Stimulated activated CD4-positive, alpha-beta T cell treated with anti-CD3 and anti-CD28 coated beads, Interleukin-4, amount 100 ng/mL, for 4 hours (primary cell): ENCODE measurements around the gene PCNT.
"Not testable (repeated sequence)": the region's sequence is repeated elsewhere in the genome, so short reads cannot be mapped to it uniquely, and the experiment has no call there.

Experiments
- DNase-seq, 2 experiments: peaks; one replicate each; pipeline ENCODE4 v3.0.0-alpha.2; 2020

PCNT gene

DNA sequence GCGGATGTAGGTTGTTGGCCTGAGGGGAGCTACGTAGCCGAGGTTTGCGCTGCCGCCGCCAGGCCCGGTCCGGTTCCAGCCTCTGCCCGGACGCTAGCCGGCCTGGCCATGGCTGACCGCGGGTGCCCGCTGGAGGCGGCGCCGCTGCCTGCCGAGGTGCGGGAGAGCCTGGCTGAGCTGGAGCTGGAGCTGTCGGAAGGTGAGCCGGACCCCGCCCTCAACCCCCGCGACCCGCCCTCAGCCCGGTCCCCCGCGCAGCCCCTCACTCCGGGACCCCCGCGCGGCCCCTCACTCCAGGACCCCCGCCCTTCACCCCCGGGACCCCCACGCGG, 135.0 kb downstream of the PCNT start:
- DNase-seq = no peak

DNA sequence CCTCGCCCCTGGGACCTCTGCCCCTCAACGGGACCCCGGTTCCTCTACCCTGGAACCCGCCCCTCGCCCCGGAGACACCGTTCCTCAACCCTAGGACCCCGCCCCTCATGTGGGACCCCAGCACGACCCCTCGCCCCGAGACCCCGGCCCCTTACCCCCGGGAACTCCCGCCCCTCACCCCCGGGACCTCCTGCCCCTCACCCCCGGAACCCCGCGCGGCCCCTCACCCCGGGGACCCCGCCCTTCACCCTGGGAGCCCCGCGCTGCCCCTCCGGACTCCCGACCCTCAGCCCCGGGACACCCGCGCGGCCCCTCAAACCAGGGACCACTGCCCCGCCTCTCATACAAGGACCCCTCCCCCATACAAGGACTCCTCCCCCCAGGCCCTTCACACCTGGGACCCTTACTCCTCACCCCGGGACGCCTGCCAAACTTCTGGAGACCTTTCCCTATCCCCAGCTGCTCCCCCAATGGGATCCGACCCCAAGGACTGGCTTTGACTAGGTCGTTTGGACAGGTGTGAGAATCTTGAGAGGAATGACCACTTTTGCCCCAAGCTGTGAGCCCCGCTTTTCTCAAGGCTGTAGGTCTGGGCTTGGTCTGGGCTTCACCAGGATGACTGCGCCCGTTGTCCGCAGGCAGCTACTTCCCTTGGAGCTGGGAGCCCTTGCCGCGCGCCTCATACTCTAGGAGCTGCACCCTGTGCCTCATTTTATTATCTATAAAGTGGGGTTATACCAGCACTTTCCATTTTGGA, 135.6 kb downstream of the PCNT start:
- no peak for DNase-seq

DNA sequence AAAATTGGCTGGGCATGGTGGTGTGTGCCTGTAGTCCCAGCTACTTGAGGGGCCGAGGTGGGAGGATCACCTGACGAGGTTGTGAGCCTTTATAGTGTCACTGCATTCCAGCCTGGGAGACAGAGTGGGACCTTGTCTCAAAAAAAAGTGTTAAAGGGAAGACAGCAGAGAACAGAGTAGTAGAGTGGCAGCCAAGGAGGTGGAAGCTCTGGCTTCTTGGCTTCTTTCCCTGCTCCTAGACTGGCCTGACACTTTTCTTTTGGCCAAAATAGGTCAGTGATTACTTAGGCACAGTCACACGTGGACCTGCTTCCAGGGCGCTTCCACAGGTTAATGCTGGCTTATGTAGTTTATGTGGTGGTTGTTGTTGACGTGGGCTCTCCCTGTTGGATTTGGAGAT, 138.0 kb downstream of the PCNT start:
- no peak for DNase-seq

DNA sequence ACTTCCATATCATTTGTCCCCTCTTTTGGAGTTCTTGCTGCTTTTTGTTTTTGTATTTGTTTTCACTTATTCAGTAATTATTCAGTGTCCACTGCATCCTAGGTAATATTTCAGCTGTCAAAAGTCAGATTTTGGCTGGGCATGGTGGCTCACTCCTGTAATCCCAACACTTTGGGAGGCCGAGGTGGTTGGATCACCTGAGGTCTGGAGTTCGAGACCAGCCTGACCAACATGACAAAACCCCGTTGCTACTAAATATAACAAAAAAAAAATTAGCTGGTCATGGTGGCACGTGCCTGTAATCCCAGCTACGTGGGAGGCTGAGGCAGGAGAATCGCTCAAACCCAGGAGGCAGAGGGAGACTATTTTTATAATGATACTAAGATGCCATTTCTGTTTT, 141.2 kb downstream of the PCNT start:
- not testable (repeated sequence) for DNase-seq

DNA sequence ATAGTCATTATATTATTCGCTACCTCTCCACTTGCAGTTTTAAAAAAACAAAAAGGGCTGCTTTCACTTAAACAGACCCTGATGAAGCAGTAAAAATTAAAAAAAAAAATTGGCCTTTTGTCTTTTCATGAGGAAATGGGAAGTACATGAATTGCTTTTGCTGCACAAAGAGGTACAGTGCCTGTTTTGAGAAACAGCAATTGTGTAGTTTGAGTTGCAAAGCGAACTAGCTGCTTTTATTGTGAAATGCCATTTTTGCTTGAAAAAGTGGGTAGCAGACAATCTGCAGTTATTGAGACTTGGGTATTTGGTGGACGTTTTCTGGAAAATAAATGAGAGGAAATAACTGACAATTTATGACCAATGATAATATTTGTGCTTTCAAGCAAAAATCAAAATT, 141.7 kb downstream of the PCNT start:
- DNase-seq = no peak

DNA sequence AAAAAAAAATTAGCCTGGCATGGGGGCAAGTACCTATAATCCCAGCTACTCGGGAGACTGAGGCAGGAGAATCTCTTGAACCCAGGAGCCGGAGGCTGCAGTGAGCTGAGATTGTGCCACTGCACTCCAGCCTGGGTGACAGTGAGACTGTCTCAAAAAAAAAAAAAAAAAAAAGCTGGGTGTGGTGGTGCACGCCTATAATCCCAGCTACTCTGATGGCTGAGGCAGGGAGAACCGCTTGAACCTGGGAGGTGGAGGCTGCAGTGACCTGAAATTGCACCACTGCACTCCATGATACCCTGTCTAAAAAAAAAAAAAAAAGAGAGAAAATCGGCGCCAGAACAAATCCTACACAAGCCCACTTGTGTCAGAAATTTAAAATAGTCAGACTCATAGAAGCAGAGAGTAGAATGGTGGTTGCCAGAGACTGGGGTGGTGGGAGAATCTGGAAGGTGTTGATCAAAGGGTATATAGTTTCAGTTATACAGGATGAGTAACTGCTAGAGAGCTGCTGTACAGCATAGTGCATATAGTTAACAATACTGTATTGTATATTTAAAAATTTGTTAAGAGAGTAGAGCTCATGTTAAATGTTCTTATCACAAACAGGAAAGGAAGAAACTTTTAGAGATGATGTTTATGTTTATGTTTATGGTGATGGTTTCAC, 144.3 kb downstream of the PCNT start:
- DNase-seq = no peak

DNA sequence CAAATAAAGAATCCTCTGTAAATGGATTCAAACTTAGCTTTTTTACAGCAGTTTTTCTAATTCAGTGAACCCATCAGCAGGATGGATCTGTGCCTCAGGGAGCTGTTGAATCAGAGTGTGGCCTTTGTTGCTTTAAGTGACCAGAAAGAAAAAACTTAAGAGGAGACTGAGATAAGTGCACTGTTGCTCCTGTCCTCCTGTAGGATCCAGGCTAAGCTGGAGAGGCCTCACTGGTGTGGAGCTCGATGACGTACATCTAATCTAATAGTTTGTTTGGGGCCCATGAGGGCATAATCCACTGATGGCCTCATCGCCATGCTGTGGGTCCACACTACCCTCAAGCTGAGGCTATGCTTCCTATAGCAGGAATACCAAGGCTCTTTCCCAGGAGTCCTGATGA, 145.3 kb downstream of the PCNT start:
- no peak for DNase-seq

DNA sequence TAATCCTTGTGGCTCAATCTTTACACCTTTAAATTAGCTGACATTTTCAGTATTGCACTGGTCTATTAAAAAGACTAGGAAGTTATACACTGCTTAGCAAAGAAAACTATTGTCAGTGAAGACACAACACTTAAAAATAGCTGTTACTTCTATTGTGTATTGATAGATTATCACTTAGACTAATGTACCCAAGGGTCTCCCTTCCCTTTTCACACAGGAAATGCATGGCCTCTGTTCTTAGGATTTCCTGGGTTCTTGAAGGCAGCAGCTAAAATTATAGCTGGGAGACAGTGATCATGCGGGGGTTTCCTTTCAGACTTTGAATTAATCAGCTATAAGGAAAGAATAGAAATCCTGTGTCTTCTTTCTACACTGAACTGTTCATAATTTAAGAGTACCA, 147.6 kb downstream of the PCNT start:
- DNase-seq = no peak

DNA sequence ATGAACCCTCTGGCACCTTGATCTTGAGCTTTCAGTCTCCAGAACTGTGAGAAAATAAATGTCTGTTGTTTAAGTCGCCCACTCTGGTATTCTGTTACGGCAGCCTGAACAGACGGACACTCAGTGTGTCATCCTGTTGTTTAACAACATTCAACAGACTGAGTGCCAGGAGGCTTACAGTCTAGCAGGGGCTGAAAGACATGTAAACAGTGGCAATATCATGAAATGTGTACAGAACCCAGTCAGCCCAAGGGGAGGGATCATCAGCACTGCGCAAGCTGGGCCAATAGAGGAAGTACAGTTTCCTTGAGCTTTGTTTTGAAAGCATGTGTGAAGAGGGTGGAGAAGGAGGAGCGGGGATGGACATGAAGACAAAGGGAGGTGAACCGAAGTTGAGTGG, 148.3 kb downstream of the PCNT start:
- DNase-seq = no peak

DNA sequence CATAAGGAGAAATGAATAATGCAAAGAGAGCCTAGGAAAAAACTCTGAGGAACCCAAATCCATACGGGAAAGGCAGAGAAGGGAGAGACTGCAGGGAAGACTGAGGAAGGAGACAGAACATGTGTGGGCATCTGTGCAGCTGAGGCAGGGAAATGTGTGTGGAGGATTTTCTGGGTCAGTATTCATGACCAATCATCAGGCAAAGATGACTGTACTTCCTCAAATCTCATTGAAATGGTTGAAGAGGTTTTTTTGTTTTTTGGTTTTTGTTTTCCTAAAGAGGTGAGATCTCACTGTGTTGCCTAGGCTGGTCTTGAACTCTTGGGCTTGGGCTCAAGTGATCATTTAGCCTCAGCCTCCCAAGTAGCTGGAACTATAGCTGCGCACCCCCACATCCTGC, 150.4 kb downstream of the PCNT start:
- no peak for DNase-seq

DNA sequence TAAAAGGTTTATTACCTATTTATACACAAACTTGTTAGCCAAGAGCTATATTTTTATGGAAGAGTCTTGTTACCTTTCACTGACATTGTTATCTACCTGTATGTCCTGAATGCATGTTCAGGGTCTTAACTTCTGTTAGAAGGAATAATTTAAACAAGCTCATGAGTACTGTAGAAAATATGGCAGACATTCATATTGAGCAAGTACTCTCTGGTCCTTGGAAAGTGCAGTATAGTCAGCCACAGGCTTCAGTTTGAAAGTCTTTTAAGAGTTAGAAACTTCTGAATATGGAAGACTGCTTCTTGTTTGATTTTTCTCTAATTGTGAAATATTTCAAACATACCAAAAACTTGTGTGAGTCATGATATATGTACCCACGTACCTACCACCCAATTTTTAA, 151.3 kb downstream of the PCNT start:
- DNase-seq = no peak

DNA sequence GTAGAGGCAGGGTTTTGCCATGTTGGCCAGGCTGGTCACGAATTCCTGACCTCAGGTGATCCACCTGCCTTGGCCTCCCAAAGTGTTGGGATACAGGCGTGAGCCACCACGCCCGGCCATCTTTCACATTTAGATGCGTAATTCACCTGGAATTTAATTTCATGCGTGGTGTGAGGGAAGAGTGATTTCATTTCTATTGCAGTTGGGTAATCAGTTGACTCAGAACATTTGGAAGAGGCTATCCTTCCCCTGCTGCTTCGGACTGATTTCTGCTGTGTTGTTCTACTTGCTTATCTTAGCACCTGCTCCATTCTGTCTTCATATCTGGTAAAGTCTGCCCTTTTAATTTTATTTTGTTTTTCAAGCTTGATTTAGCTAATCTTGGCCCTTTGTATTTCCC, 153.8 kb downstream of the PCNT start:
- DNase-seq = no peak

DNA sequence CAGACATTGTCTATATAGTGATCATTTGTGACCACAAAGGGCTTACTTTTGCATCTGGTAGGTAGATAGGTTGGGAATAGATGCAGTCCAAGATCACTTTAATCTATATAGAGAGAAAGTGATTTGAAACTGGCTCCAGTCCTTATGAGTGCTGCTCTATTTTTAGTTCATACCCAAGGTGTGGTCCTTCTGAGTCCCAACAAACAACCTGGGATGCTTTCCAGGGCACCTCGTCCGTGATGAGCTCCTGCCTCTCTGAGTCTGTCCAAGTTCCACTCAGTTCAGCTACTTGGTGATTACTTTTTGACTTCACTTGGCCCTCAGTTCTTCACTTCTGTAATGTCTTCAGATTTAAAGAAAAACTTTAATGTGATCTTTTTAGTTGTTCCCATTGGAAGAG, 155.0 kb downstream of the PCNT start:
- no peak for DNase-seq

DNA sequence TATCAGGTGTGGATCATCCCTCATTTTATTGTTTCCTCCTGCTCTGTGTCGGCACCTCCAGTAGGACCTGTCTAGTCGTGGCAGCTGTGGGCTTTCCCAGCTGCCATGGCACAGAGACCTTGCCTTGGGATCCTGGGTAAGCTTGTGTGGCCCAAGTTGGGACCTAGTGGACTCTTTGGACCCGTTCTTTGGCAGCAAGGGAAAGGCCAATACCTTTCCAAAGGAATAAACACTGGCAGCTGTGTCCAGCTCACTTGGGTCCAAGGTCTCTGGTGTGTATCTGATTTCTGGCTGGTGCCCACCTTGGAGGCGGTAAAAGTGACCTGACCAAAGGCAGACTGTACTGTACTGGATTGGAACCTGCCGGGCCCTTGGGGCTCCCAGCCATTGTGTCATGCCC, 156.5 kb downstream of the PCNT start:
- no peak for DNase-seq

DNA sequence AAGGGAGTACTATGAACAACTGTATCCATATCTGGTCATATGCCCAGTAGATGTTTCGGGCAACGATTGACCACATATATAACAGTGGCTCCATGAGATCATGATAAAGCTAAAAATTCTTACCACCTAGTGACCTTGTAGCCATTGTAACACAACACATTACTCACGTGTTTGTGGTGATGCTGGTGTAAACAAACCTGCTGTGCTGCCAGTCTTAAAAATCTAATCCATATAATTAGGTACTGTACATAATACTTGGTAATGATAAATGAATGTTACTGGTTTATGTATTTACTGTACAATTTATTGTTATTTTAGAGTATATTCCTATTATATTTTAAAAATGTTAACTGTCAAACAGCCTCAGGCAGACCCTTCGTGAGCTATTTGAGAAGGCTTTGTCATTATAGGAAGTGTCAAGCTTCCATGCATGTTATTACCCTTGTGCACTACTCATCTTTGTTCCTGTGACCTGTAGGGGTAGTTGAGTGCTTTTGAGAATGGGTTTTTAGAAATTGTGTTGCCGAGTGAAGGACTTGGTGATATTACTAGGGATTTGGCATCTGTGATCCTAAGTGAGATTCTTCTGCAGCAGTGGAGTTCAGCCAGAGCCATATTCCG, 158.4 kb downstream of the PCNT start:
- no peak for DNase-seq

DNA sequence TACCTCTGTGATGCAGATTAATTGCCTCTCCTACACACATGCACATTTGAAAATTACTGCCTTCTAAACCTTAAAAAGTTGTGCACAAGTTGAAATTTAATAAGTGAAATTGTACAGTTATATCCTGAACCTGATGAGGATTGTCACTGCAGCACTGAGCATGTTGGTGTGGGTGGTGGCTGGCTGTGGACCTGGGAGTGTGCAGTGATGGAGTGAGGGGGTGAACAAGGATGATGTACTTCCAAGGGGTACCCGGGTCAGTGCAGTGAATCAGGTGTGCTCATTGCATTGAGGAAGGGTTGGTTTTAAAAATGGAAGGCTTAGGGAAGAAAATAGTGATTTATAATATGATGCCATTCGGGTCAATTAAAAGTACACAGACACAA, 158.9 kb downstream of the PCNT start:
- no peak for DNase-seq

DNA sequence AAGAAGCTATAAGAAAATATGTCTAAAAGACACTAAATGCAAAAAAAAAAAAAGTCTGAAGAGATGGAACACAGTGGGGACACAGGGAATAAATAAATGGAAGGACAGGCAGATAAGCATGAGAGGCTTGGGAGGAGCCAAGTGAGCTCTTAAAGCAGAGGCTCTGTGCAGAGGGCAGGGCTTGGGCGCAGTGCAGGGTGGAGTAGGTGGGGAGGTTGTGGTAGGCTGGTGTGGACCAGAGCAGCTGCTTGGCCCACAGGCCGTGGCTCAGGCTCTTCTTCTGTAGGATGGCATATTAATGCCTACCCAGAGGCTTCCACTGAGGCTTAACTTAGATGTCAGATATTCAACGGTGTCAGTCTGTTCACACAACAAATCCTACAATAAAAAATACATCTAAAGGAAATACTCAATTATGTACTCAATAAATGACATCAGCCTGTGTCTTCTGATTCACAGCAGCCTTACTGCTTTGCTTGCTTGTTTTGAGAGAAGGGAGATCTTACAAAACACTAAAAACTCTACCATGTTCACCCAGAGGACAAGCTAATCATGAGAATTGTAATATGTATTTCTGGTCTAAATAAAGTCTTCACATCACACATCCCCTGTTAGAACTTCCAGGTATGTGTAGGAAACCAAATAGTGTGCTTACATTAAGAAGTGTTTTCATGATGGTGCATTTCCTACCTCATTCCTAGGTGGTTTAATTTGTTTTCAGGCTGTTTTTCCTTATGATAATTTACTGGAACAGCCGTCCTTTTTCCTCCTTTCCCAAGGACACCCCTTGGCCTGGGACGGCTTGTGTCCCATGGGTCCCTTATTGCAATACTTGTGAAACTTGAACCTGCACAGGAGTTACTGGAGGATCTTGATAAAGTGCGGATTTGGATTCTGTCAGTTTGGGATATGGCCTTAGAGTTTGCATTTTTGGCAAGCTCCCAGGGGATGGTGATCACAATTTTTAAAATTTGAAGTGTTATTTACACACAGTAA, 159.6 kb downstream of the PCNT start:
- no peak for DNase-seq

DNA sequence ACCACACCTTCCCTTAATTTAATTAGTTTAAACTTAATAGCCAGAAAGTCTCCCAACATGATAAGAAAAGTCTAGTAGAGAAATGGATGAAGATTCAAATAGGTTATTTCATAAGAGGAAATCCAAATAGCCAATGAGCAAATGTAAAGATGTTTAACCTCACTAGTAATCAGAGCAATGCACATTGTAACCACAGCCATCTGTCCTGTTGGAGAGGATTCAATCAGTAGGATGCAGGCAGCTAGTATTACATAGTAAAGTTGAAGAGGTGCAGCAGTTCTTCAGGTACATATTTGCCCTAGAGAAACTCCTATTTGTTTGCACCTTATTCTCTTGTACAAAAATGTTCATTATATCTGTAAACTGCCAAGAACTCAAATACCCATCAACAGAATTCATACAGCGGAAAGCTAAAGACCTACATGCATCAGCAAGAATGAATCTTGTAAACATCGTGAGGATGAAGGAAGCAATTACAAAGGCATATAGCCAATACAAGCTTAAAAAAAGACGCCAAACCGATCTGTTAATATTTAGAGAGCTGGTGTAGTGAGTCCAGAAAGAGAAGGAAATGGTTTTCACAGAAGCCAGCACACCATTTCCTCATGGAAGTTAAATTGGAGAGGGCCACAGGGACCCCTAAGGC, 162.6 kb downstream of the PCNT start:
- no peak for DNase-seq

DNA sequence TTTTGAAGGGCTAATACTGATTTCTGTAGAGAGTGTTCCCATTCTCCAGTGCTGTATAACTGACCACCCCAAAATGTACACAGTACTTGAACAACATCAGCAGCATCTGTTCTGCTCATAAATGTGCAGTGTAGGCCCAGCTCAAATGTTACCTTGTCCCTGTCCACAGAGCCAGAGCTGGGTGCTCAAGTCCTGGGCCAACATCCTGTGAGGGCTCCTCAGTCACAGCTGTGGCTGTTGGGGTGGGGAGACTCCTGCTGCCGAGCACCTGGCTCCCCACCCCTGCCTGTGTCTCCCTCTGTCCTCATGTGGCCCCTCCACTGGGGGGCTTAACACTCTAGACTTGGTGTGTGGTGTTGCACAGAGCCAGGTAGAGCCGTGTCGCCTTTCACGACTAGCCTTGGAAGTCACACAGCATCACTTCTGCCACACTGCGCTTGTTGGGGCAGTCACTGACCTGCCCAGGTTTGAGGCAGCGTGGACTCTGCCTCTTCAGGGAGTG, 165.3 kb downstream of the PCNT start:
- DNase-seq = no peak

DNA sequence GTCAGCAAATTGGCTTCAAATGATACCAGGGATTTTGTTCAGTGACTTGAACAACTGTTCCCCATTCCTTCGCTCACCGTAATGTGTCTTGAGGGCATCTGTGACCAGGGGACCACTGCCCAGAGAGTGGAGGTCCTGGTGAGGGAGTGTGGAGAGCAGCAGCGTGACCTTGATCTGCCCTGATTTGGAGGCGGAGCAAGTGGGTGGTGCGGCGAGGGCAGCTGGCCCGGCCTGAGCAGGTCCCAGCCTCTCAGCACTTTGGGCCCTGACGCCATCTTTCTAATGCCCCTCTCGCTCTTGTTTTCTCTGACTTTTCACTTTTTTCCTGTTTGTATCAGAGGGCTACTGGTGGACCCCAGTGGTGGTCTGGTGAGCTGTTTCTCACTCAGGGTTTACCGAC, 165.8 kb downstream of the PCNT start:
- no peak for DNase-seq

DNA sequence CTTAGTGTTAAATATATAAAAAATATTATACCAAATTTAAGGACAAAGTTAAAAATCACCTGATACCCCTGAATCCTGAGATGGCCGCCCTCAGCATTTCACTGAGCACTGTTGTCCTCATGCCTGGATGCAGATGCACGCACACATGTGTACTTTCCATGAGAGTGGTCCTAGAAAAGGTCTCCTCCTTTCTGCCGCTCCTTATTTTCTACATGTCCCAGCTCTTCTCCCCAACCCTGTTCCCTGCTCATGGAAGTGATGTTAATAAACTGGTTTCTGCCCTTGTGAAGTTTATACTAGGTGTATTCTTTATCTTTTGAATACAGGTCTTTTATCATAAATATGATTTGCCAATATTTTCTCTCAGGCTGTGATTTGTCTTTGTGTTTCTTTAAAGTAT, 167.6 kb downstream of the PCNT start:
- no peak for DNase-seq

DNA sequence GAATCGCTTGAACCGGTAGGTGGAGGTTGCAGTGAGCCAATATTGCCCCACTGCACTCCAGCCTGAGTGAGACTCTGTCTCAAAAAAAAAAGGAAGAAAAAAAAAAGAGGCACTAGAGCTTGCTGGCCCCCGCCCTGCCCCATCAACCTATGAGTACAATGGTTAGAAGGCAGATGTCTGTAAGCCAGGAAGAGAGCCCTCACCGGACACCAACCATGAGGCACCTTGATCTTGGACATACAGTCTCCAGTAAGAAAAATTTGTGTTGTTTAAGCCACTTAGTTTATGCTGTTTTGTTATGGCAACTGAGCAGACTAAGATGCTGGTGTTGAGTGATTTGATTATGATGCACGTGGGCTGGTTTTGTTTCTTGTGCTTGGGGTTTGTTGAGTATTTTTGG, 168.9 kb downstream of the PCNT start:
- no peak for DNase-seq

DNA sequence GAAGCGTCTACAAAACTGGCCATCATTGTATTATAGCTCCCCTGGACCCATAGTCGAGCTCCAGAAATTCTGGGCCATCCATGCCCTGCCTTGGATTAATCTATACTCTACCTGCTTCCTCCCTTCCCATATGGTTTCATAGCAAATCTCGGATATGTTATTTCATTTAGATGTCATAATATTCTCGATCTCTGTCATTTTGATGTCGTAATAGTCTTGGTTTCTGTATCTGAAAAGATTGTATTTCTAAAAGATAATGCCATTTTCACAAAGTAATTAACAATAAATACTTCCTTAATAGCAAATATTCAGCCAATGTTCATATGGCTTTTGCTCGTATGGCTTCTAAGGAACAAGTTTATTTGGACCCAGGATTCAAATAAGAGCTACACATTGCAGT, 169.9 kb downstream of the PCNT start:
- no peak for DNase-seq
